ENCODE measurements around the gene KCTD12. TPM values are rescaled to one million over a fixed set of nuclear protein-coding genes. Genes with fewer than 3 reads are reported as not detected.
"Not testable (repeated sequence)": the region's sequence is repeated elsewhere in the genome, so short reads cannot be mapped to it uniquely, and the experiment has no call there.

Gene KCTD12
- total RNA-seq, 1 donor from 2014 or later = 3.7 TPM

DNA sequence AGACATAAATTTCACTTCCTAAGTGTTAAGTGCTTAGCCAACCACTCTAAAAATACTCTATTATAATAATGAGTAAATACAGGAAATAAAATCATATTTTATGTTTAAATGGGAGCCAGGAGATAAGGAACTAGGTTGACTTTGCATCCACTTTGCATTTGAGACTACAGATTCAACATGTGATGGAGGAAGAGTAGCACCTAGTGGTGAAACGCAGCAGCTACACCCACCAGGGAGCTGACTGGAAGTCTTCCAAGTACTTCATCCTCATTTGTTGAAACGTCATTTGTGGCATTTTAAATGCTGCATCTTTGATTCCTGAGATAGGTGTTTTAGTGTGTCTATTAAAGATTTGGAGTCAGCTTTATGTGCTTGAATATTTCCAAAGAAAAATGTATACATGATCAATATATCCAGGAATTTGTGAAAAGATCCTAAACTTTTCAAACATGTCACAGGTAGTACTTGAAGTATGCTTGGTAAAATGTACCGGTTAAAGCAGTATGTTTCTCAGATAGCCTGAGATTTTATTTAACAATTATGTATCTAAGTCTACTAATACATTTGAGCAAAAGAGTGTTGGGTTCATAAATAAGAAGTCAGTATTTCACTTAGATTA, 17.4 kb upstream of the KCTD12 start:
- TF ChIP-seq, protein P1, sequence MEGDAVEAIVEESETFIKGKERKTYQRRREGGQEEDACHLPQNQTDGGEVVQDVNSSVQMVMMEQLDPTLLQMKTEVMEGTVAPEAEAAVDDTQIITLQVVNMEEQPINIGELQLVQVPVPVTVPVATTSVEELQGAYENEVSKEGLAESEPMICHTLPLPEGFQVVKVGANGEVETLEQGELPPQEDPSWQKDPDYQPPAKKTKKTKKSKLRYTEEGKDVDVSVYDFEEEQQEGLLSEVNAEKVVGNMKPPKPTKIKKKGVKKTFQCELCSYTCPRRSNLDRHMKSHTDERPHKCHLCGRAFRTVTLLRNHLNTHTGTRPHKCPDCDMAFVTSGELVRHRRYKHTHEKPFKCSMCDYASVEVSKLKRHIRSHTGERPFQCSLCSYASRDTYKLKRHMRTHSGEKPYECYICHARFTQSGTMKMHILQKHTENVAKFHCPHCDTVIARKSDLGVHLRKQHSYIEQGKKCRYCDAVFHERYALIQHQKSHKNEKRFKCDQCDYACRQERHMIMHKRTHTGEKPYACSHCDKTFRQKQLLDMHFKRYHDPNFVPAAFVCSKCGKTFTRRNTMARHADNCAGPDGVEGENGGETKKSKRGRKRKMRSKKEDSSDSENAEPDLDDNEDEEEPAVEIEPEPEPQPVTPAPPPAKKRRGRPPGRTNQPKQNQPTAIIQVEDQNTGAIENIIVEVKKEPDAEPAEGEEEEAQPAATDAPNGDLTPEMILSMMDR (conservative IDR thresholded peaks at IDR 0.05; ENCODE audit: low read depth, low read length) = peak; percentile 100
- no peak for DNase-seq (ENCODE audit: low read depth)
- no peak overlapping the region for H3K4me3 ChIP-seq (ENCODE audit: low read depth, low read length)

GRCh38 chr13:76899066-76899465, 12.9 kb upstream of the KCTD12 start:
- H3K4me3 ChIP-seq (ENCODE audit: low read depth, low read length); DNase-seq (ENCODE audit: low read depth): not testable (repeated sequence)

DNA sequence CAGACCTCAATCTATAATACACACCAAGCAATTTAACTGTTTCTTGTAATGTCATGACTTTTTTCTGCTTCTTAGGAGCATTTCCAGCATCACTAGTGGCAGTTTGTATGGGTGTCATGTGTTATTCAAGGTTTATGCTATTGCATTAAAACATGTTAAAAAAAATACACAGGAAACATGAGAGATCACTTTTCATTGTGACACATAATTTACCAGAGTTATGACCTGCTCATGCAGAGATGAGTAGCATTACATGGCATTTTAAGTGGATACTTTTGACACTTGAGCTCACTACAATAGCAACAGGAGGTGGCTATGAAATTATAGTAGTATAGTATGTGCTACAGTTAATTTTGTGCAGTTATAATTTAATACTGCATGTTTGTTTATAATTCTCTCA, 11.0 kb upstream of the KCTD12 start:
- H3K4me3 ChIP-seq (ENCODE audit: low read depth, low read length); DNase-seq (ENCODE audit: low read depth): not testable (repeated sequence)

DNA sequence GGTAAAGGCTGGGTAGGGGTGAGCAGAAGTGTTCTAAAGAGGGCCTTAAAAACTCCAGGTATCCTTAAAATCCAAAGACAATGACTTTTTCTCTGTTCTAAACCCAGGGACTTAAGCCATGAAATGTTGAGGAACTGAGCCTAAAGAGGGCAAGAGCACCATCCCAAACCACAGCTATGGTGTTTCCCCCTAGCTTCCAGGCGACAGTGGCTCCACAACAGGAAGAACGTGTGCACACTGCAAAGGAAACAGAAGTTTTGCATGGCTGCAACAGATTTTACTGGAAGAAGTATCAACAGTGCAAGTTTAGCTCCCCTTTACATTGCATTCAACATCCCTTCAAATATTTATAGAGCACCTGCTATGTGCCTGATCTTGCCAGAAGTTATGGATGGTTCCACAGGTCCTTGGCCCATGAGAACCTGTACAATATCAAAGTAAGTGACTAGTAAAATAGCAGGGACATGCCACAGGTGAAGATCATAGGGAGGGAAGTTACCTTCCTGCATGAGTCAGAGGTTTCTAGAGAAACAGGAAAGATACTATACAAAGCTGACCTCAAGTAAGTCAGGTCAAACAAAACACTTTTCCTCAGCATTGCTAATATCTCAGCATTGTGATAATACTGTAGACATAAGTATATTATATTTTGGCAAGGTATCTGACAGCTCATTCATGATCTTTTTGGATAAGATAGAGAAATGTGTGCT, 8.4 kb upstream of the KCTD12 start:
- TF ChIP-seq, protein P1 (conservative IDR thresholded peaks at IDR 0.05; ENCODE audit: low read depth, low read length) = no peak
- H3K4me3 ChIP-seq (ENCODE audit: low read depth, low read length) = no peak overlapping the region
- DNase-seq (ENCODE audit: low read depth) = no peak

- no peak overlapping the region for H3K4me3 ChIP-seq (ENCODE audit: low read depth, low read length)
- TF ChIP-seq, protein P1 (conservative IDR thresholded peaks at IDR 0.05; ENCODE audit: low read depth, low read length) = no peak
- DNase-seq (ENCODE audit: low read depth) = no peak
Measured at GRCh38 chr13:76892488-76892887, 6.3 kb upstream of the KCTD12 start.

GRCh38 chr13:76890021-76890420, 3.8 kb upstream of the KCTD12 start:
- TF ChIP-seq, protein P1 (conservative IDR thresholded peaks at IDR 0.05; ENCODE audit: low read depth, low read length) = no peak
- no peak for DNase-seq (ENCODE audit: low read depth)
- H3K4me3 ChIP-seq (ENCODE audit: low read depth, low read length) = no peak overlapping the region

DNA sequence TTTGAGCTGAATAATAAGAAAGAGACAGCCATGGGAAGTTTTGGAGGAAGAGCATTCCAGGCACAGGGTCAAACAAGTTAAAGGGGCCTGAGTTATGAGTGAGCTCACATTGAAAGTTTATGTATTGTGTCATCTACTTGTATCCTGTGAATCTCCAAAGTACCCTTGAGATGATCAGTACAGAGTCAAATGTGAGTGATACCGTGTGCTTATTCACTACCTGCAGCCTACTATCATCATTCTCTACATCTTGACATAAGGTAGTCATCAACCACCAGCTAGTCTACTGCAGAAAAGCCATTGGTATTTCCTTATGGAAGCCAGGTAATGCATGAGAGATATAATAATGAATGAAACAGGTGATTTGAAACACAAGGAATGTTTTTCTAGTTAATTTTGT, 3.0 kb upstream of the KCTD12 start:
- H3K4me3 ChIP-seq (ENCODE audit: low read depth, low read length) = no peak overlapping the region
- no peak for DNase-seq (ENCODE audit: low read depth)
- TF ChIP-seq, protein P1 (conservative IDR thresholded peaks at IDR 0.05; ENCODE audit: low read depth, low read length) = no peak

- TF ChIP-seq, protein P1 (conservative IDR thresholded peaks at IDR 0.05; ENCODE audit: low read depth, low read length) = no peak
- no peak for DNase-seq (ENCODE audit: low read depth)
- H3K4me3 ChIP-seq (ENCODE audit: low read depth, low read length) = no peak overlapping the region
Measured at GRCh38 chr13:76888421-76888820, 2.2 kb upstream of the KCTD12 start.

All from epithelial cell of proximal tubule (primary cell).